NCI-H510A treated with DMSO at 0.1 percent for 48 hours (cell line): ENCODE measurements around the gene PLPPR3.
"Not testable (repeated sequence)": the region's sequence is repeated elsewhere in the genome, so short reads cannot be mapped to it uniquely, and the experiment has no call there.

Experiments
- DNase-seq: peaks from one replicate; lab custom pipeline; 2025; lab: John Stamatoyannopoulos, UW

Gene PLPPR3

DNA sequence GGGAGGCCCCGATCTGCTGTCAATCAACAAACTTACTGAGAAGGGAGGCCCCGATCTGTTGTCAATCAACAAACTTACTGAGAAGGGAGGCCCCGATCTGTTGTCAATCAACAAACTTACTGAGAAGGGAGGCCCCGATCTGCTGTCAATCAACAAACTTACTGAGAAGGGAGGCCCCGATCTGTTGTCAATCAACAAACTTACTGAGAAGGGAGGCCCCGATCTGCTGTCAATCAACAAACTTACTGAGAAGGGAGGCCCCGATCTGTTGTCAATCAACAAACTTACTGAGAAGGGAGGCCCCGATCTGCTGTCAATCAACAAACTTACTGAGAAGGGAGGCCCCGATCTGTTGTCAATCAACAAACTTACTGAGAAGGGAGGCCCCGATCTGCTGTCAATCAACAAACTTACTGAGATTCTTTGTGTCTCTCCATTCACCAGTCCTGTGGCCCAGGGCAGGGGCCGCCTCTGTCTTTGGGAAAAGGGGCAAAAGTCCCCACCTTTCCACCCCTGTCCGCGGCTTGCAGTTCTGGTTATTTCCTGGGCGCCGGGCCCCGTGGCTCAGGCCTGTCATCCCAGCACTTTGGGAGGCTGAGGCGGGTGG lies 32.0 kb upstream of the PLPPR3 start:
- DNase-seq: not testable (repeated sequence)

DNA sequence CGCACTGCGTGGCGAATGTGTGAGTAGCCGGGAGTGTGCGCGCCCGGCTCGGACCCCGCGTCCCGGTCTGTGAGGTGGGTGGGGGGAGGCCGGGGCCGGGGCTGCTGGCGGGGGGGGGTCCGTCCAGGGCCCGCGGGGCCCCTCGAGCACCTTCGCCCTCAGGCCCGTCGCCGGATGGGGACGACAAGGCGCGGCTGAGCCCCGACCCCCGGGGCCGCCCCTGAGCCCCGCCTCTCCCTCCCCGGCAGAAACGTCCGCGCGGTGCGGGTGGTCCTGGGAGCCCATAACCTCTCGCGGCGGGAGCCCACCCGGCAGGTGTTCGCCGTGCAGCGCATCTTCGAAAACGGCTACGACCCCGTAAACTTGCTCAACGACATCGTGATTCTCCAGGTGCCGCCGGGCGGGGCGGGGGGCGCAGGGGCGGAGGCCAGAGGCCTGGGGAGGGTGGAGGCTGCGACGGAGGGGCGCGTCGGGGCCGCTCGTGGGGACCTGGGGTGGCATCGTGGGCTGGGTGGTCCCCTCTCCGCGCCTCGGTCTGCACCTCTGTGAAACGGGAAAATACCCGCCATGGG lies 31.3 kb upstream of the PLPPR3 start:
- DNase-seq: no peak

DNA sequence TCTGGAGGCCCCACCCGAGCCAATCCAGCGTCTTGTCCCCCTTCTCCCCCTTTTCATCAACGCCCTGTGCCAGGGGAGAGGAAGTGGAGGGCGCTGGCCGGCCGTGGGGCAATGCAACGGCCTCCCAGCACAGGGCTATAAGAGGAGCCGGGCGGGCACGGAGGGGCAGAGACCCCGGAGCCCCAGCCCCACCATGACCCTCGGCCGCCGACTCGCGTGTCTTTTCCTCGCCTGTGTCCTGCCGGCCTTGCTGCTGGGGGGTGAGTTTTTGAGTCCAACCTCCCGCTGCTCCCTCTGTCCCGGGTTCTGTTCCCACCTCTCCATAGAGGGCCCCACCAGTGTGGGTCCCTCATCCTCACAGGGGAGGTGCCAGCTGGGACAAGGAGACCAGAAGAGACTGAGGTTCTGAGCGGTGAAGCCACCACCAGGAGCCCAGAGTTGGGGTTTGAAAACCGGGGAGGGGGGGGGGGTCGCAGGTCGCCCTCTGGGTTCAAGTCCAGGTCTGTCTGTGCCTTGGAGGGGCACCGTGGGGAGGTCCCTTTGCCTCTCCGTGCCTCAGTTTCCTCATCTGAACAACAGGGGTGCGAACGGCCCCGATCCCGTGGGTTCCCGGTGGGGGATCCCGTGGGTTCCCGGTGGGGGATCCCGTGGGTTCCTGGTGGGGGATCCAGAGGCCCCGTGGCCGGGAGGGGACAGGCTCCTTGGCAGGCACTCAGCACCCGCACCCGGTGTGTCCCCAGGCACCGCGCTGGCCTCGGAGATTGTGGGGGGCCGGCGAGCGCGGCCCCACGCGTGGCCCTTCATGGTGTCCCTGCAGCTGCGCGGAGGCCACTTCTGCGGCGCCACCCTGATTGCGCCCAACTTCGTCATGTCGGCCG lies 30.6 kb upstream of the PLPPR3 start, which contains the start of gene ELANE:
Gene ELANE, plus strand, starts transcription at position 168 of the 878 bp plus-strand sequence. Its CDS starts 26 bp downstream, at position 194.
- DNase-seq: no peak

DNA sequence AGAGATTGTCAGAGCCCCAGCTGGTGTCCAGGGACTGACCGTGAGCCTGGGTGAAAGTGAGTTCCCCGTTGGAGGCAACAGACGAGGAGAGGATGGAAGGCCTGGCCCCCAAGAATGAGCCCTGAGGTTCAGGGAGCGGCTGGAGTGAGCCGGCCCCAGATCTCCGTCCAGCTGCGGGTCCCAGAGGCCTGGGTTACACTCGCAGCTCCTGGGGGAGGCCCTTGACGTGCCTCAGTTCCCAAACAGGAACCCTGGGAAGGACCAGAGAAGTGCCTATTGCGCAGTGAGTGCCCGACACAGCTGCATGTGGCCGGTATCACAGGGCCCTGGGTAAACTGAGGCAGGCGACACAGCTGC lies 29.2 kb upstream of the PLPPR3 start:
- no peak for DNase-seq

DNA sequence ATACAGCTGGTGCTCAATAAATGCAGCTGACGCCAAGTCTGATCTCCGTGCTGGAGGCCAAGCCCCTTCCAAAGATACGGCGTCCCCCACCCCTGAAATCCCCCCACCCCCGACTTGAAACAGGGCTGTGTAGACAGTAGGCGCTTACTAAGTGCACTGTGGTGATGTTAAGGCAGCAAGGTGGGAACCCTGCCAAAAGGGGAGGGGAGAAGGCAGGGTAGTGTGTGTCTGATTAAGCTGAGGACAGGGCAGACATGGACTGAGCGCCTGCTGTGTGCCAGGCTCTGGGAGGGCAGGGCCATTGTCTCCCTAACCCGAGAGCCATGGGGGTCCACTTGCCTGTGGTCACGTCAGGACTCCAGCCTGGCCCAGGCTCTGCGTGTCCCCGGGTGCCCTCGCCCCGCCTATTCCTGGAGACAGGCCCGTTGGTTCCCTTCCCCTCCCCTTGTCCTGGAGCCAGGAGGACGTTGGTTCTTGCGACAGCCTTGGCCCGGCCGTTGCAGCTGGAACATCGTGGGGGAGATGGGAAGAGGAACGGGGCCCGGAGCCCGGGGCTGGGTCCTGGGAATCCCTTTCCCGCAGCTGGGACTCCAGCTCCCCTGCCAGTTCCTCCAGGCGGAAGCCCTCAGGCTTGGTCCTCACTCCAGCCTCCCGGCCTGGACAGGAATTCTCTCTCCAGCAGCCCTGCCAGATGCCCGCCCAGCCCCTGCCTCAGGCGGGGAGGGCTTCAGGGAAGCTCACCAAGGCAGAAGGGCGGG lies 28.6 kb upstream of the PLPPR3 start:
- DNase-seq: no peak

DNA sequence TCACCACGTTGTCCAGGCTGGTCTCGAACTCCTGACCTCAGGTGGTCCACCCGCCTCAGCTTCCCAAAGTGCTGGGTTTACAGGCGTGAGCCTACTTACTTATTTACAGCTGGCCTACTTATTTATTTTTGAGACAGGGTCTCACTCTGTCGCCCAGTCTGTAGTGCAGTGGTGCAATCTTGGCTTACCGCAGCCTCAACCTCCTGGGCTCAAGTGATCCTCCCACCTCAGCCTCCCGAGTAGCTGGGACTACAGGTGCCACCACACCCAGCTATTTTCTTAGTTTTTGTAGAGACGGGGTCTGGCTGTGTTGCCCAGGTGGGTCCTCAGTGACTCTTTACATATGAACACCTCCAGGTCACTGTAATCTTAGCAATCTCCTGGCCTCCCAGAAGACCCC lies 27.4 kb upstream of the PLPPR3 start:
- DNase-seq: not testable (repeated sequence)

DNA sequence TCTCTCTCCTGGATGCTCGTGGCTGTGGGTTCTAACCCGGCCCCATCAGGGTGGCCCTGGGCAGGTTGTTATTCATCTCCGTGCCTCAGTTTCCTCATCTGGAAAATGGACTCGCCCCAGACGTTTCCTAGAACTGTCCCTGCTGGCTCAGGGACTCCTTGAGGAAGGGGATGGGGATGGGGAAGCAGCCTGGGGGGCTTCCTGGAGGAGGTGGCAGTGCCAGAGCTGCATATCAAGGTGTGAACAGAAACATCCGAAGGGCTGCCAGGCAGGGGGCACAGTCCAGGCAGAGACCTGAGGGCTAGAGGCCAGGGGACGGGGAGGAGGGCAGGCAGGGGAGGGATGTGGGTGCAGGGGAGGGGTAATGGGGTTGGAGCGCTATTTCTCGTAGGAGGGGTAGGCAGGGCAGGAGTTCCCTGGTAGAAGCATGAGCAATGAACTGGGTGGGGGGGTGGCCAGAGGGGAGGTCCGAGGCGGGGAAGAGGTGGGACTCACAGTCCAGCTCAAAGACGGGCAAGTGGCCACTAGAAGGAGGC lies 26.7 kb upstream of the PLPPR3 start:
- DNase-seq: no peak

DNA sequence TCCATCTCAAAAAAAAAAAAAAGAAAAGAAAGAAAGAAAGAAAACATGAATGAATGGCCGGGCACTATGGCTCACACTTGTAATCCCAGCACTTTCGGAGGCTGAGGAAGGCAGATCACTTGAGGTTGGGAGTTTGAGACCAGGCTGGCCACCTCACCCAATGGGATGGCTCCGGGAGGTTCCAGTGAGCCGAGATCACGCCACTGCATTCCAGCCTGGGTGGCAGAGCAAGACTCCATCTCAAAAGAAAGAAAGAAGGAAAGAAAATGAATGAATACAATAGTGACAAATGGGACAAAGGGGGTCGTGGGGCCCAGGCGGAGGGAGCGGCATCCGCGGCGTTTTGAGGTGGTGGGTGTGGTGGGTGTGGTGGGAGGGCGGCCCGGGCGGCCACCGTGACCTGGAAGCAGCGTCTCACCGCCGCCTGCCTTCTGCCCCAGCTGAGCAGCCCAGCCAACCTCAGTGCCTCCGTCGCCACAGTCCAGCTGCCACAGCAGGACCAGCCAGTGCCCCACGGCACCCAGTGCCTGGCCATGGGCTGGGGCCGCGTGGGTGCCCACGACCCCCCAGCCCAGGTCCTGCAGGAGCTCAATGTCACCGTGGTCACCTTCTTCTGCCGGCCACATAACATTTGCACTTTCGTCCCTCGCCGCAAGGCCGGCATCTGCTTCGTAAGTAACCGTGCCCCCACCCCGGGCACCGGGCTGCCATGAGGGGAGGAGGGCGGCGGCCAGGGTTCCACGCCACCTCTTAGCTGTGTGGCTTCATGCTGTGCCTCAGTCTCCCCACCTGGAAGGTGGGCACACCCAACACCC lies 24.2 kb upstream of the PLPPR3 start:
- no peak for DNase-seq

DNA sequence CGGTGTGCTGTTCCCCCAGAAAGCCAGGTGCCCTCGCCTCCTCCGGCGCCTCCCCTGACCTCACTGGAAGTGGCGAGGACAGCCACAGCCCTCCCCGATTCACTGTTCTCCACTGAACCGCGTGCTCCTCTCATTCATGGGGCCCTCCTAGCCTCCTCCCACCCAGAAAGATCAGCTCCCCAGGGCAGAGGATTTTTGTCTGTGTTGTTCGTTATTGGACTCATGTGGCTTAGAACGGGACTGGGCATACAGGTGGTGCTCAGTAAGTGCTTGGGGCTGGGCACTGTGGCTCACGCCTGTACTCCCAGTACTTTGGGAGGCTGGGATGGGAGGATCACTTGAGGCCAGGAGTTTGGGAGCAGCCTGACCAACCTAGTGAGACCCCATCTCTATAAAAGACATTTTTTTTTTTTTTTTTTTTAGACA lies 22.8 kb upstream of the PLPPR3 start:
- DNase-seq: no peak

DNA sequence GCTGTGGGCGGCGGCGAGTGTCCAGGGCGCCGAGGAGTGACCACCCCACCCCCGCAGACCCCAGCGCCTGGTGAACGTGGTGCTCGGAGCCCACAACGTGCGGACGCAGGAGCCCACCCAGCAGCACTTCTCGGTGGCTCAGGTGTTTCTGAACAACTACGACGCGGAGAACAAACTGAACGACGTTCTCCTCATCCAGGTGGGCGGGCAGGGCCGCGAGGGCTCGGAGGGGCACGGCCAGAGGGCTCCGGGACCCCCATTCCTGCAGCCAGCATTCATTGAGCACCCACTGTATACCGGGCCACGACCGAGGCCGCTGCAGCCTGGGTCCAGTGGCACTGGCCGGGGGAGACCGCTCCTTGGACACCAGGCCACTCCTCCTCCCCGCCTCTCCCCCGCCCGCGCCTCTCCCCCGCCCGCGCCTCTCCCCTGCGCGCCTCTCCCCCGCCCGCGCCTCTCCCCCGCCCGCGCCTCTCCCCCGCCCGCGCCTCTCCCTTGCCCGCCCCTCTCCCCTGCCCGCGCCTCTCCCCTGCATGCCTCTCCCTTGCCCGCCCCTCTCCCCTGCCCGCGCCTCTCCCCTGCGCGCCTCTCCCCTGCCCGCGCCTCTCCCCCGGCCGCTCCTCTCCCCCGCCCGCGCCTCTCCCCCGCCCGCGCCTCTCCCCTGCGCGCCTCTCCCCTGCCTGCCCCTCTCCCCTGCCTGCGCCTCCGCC lies 22.2 kb upstream of the PLPPR3 start:
- no peak for DNase-seq

DNA sequence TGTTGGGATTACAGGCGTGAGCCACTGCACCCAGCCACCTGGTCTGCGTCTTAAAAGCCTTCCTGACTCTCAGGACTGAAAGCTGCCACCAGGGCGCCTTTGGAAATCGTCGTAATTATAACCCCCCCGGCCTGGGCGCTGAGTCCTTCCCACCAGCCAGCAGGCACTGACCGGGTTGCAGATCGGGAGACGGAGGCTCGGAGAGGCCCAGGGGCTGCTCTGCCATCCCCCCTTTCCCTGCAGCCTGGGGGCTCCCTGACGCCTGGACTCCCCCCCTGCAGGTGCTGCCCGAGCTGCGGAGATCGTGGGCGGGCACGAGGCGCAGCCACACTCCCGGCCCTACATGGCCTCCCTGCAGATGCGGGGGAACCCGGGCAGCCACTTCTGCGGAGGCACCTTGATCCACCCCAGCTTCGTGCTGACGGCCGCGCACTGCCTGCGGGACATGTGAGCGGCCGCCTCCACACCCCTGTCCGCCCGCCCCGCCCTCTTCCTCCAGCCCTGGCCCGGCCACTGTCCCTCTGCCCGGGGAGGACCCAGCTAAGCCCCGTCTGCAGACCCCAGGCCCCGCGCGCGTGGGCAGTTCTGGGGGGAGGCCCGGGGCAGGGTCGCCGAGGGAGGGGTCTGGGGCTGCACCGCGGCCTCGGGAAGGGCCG lies 21.6 kb upstream of the PLPPR3 start:
- no peak for DNase-seq

DNA sequence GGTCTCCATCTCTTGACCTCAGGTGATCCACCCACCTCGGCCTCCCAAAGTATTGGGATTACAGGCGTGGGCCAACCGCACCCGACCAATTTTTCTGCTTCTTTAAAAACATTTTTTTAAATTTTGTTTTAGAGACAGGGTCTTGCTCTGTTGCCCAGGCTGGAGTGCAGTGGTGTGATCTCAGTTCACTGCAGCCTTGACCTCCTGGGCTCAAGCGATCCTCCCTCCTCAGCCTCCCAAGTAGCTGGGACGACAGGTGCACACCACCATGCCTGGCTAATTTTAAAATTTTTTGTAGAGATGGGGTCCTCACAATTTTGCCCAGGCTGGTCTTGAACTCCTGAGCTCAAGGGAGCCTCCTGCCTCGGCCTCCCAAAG lies 21.0 kb upstream of the PLPPR3 start:
- DNase-seq: not testable (repeated sequence)

DNA sequence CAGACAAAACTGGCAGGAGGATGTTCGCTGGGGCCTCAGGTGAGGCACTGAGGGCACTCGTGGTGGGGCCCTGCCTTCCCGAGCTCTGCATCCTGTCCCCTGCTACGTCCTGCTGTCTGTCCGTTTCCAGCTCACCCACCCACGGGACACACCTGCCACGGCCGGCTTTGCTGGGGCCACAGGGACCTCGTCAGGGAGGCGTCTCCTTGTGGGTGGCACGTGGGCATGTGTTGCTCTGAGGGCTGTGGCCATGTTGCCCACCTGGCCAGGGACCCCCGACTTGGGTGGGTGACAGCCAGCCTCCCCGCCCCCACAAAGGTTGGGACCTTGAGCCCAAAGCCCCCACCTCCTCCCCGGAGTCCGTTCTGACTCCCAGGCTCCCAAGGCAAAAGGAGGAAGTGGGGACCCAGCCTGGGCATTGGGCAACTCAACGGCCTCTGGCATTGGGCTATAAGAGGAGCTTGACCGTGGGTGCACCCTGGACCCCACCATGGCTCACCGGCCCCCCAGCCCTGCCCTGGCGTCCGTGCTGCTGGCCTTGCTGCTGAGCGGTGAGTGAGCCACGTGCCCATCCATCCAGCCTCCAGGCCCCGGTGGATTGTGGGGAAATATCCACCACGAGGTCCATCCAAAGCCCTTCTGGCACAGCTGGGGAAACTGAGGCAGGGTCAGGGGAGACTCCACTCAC lies 18.9 kb upstream of the PLPPR3 start, which contains the start of gene PRTN3:
Gene PRTN3, plus strand, starts transcription at position 481 of the 688 bp plus-strand sequence. Its CDS starts 10 bp downstream, at position 491.
- no peak for DNase-seq

DNA sequence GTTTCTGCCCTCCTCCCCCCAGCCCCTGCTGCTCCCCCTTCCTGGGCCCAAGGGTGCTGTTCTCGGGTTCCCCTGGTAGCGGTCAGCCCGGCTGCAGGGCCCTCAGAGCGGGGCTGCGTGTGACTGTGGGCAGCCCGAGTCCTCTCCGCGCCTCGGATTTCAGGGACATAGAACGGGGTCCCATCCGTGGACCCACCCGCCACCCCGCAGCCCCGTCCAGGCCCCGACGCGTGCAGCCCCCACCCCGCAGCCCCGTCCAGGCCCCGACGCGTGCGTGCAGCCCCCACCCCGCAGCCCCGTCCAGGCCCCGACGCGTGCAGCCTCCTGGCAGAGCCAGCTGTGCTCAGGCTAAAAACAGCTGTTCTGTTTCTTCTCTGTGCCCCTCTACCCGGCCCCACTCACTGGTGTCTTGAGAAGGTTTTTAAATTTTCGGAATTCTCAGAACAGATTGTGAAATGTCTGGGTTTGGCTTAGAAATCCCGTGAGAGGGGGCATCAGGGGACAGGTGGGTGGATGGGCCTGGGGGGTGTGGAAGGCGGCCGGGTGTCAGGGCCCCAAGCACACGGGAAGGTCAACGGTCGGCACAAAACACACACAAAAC lies 13.6 kb upstream of the PLPPR3 start:
- DNase-seq: no peak

DNA sequence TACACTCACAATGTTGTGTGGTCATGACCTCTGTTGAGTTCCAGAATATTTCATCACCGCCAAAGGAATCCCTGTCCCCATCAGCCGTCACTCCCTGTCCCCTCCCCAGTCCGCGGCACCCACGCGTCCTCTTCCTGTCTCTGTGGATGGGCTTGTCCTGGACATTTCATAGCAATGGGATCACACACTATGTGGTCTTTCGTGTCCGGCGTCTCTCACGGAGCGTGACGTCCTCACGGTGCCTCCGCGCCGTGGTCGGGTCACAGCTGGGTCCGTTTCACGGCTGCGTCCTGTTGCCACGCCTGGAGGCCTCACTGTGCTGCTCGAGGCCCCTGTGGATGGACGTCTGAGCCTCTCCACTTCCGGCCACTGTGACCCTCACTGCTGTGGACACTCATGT lies 12.5 kb upstream of the PLPPR3 start:
- DNase-seq: no peak

DNA sequence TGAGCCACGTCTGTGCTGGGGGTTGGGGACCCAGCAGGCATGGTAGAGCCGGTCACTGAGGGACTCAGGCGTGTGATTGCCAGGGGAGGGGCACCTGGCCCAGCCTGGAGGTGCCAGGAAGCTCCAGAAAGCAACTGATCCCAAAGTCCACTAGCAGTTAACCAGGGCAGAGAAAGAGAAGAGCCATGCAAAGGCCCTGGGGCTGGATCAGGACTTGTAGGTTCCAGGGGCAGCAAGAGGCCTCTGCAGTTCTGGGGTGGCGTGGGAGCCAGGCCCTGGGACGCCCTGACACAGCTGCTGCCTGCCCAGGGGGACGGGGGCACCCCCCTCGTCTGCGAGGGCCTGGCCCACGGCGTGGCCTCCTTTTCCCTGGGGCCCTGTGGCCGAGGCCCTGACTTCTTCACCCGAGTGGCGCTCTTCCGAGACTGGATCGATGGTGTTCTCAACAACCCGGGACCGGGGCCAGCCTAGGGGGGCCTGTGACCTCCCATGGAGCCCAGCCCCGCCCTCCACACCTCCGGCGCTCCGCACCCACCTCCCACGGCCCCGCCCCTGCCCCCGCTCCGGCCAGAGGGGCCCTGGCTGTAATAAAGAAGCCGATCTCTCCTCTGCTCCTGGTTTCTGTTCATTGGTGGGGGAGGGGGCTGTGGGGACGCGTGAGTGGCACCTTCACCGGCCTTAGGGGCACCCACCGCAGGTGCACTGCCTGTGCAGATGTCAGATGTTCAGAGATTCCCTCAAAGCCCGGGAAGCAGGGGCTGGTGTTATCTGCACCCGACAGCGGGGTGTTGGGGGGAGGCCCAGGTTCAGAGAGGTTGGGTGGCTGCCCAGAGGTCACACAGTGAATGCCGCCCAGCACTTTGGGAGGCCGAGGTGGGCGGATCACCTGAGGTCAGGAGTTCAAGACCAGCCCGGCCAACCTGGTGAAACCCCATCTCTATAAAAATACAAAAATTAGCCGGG lies 9.9 kb upstream of the PLPPR3 start:
- DNase-seq: no peak

DNA sequence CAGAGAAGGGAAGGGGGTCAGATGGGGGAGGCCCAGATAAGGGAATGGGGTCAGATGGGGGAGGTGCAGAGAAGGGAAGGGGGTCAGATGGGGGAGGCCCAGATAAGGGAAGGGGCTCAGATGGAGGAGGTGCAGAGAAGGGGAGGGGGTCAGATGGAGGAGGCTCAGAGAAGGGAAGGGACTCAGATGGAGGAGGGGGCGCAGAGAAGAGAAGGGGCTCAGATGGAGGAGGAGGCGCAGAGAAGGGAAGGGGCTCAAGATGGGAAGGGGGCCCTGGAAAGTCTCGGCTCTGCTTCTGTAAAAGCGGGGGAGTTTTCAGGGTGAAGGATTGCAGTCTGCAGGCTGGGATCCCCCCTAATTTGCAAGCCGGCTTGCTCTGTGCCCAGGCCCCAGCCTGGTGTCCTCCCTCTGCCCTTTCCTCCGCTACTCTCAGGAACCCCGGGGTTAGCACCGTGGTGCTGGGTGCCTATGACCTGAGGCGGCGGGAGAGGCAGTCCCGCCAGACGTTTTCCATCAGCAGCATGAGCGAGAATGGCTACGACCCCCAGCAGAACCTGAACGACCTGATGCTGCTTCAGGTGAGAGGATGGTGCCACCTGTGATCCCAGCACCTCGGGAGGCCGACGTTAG lies 7.5 kb upstream of the PLPPR3 start:
- no peak for DNase-seq
